Nephron progenitor cell (in vitro differentiated cells): ENCODE measurements around the gene MYL6B.

Source experiments
- DNase-seq: peaks from one replicate; pipeline ENCODE4 v3.0.0; 2021
- H3K27ac Mint-ChIP-seq: 2 replicates; pipeline ENCODE4 v1.8.0; 2021; ENCODE audit warnings: mild to moderate bottlenecking, moderate library complexity, mixed read lengths
- H3K27me3 Mint-ChIP-seq: 2 replicates; pipeline ENCODE4 v1.8.0; 2021; ENCODE audit warnings: mild to moderate bottlenecking, low read depth, mixed read lengths; ENCODE audit not compliant: poor library complexity
- H3K36me3 Mint-ChIP-seq: 2 replicates; pipeline ENCODE4 v1.8.0; 2021; ENCODE audit warnings: low read depth, mixed read lengths
- H3K4me1 Mint-ChIP-seq: 2 replicates; pipeline ENCODE4 v1.8.0; 2021; ENCODE audit warnings: mixed read lengths
- H3K4me3 Mint-ChIP-seq: 2 replicates; pipeline ENCODE4 v1.8.0; 2021; ENCODE audit warnings: mild to moderate bottlenecking, moderate library complexity, mixed read lengths
- H3K9me3 Mint-ChIP-seq: 2 replicates; pipeline ENCODE4 v1.8.0; 2021; ENCODE audit warnings: mild to moderate bottlenecking, moderate library complexity, mixed read lengths
- CTCF ChIP-seq: fragments of 200-600 bp; sonication (generic); IDR thresholded peaks from 2 replicates; pipeline ENCODE4 v1.5.0; 2021; ENCODE audit warnings: antibody characterized with exemption

Gene MYL6B

GRCh38 chr12:56143870-56144269 lies 8.5 kb upstream of the MYL6B start:
- peaks cover 5% of the 10 kb centered on the region for H3K4me1 Mint-ChIP-seq
- H3K36me3 Mint-ChIP-seq: peaks cover 56% of the 10 kb centered on the region
- TF ChIP-seq CTCF: no peak
- peaks cover 4% of the 10 kb centered on the region for H3K27me3 Mint-ChIP-seq
- H3K4me3 Mint-ChIP-seq: no peak overlapping the region
- no peak for DNase-seq
- H3K27ac Mint-ChIP-seq: peak overlapping the region; percentile 87
- H3K9me3 Mint-ChIP-seq: no peaks in the 10 kb centered on the region

- no peak for DNase-seq
- Mint-ChIP-seq H3K27me3 (peaks cover 4% of the 10 kb centered on the region), H3K36me3 (peaks cover 43% of the 10 kb centered on the region), H3K4me1 (peaks cover 5% of the 10 kb centered on the region), H3K27ac (peak overlapping the region; percentile 61), H3K9me3 (no peaks in the 10 kb centered on the region), H3K4me3 (no peak overlapping the region)
- no peak for TF ChIP-seq CTCF
These were observed 7.2 kb upstream of the MYL6B start for GRCh38 chr12:56145217-56145616.

- Mint-ChIP-seq H3K36me3 (peaks cover 31% of the 10 kb centered on the region), H3K27ac (no peak overlapping the region), H3K27me3 (peaks cover 4% of the 10 kb centered on the region), H3K4me1 (peaks cover 11% of the 10 kb centered on the region), H3K9me3 (no peaks in the 10 kb centered on the region), H3K4me3 (no peak overlapping the region)
- DNase-seq: no peak
- no peak for TF ChIP-seq CTCF
These were observed 5.6 kb upstream of the MYL6B start for GRCh38 chr12:56146492-56147460.

DNA sequence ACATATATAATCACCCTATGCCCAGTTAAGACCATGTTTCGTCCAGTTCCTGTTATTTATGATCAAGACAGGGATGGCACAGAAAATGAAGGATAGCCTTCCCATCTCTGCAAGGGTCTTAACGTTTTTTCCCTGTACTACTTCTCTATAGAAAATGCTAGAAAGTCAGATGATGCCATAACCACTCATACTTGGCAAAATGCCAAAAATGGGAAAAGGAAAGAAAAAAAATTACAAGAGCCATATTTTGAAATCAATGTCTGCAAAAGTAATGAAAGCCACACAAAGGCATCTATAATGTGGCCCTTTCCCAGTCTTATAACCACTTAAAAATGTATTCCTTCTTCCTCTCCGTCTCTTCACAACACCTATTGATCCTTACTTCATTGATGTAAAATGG lies 1.8 kb upstream of the MYL6B start:
- Mint-ChIP-seq H3K4me3 (peak overlapping the region; percentile 98), H3K9me3 (no peaks in the 10 kb centered on the region), H3K27me3 (peaks cover 7% of the 10 kb centered on the region), H3K36me3 (peaks cover 10% of the 10 kb centered on the region), H3K27ac (no peak overlapping the region), H3K4me1 (peaks cover 41% of the 10 kb centered on the region)
- DNase-seq: no peak
- no peak for TF ChIP-seq CTCF

GRCh38 chr12:56151672-56152131 lies 685 bp upstream of the MYL6B start:
- DNase-seq: peak; percentile 46
- Mint-ChIP-seq H3K9me3 (no peaks in the 10 kb centered on the region), H3K36me3 (peaks cover 14% of the 10 kb centered on the region), H3K27me3 (peaks cover 7% of the 10 kb centered on the region), H3K4me3 (peak overlapping the region; percentile 98), H3K4me1 (peaks cover 42% of the 10 kb centered on the region), H3K27ac (peak overlapping the region; percentile 64)
- peak; percentile 42 for TF ChIP-seq CTCF
